Tibial nerve (tissue), 4 donors: ENCODE results near the gene PHF12. TPM values are rescaled to one million over a fixed set of nuclear protein-coding genes. Genes with fewer than 3 reads are reported as not detected.
"Not testable (repeated sequence)": the region's sequence is repeated elsewhere in the genome, so short reads cannot be mapped to it uniquely, and the experiment has no call there.

ENCODE experiments used
- DNase-seq, 2 donors: peaks; one replicate each; pipeline ENCODE4 v3.0.0-alpha.2; 2019; ENCODE audit warnings: low spot score in 2 of 2
- H3K27ac ChIP-seq, 4 donors: fragments of 200-600 bp; sonication (generic) in 3 of 4; one replicate each; pipeline ENCODE4 v1.5.1; 2017 to 2019; ENCODE audit warnings: mild to moderate bottlenecking in 1 of 4
- H3K27me3 ChIP-seq, 2 donors: fragments of 200-600 bp; sonication (generic) in 1 of 2; one replicate each; pipeline versions ENCODE4 v1.5.1 to v1.6.0; 2017 to 2019
- H3K36me3 ChIP-seq, 3 donors: fragments of 200-600 bp; sonication (generic); one replicate each; pipeline ENCODE4 v1.5.1; 2018 to 2019
- H3K4me1 ChIP-seq, 4 donors: fragments of 200-600 bp; sonication (generic) in 3 of 4; one replicate each; pipeline ENCODE4 v1.5.1; 2017 to 2019
- H3K4me3 ChIP-seq, 4 donors: fragments of 200-600 bp; sonication (generic) in 3 of 4; one replicate each; pipeline ENCODE4 v1.5.1; 2017 to 2019; ENCODE audit warnings: mild to moderate bottlenecking in 1 of 4, moderate library complexity in 1 of 4
- H3K9me3 ChIP-seq, 4 donors: fragments of 200-600 bp; sonication (generic) in 3 of 4; one replicate each; pipeline ENCODE4 v1.5.1; 2017 to 2019
- EP300 ChIP-seq, 2 donors: sonication (generic); formaldehyde crosslinking; IDR thresholded peaks; one replicate each; pipeline ENCODE4 v1.6.1; 2017; ENCODE audit warnings: antibody characterized with exemption in 2 of 2, mild to moderate bottlenecking in 1 of 2
- POLR2A ChIP-seq, 2 donors: fragments of 450-650 bp; IDR thresholded peaks; one replicate each; pipeline ENCODE4 v1.6.1; 2017; ENCODE audit warnings: antibody characterized with exemption in 2 of 2, mild to moderate bottlenecking in 2 of 2, moderate library complexity in 2 of 2
- WGBS, 2 donors: methylation state at CpG; one replicate each; pipeline ENCODE4 v1.1.5; 2018; 5-methylcytosine and 5-hydroxymethylcytosine counted together
- total RNA-seq, 4 donors: library from RNA; depleted of rRNA; stranded (reverse); fragments of >200 nt; gene quantifications; one replicate each; pipeline ENCODE4 v1.1.0, GENCODE V29; 2016
- TF ChIP-seq, protein P1 (sequence below), 5 experiments: fragments of 200-600 bp in 3 of 5; fragments of 450-650 bp in 2 of 5; sonication (generic) in 3 of 5; IDR thresholded peaks; one replicate each; pipeline ENCODE4 v1.5.1; 2016 to 2019; ENCODE audit warnings: antibody characterized with exemption in 5 of 5, mild to moderate bottlenecking in 3 of 5, moderate library complexity in 2 of 5

The PHF12 gene
- total RNA-seq, 4 donors from 2014 or later = 45.7 to 95.1 (median 49.6) TPM

DNA sequence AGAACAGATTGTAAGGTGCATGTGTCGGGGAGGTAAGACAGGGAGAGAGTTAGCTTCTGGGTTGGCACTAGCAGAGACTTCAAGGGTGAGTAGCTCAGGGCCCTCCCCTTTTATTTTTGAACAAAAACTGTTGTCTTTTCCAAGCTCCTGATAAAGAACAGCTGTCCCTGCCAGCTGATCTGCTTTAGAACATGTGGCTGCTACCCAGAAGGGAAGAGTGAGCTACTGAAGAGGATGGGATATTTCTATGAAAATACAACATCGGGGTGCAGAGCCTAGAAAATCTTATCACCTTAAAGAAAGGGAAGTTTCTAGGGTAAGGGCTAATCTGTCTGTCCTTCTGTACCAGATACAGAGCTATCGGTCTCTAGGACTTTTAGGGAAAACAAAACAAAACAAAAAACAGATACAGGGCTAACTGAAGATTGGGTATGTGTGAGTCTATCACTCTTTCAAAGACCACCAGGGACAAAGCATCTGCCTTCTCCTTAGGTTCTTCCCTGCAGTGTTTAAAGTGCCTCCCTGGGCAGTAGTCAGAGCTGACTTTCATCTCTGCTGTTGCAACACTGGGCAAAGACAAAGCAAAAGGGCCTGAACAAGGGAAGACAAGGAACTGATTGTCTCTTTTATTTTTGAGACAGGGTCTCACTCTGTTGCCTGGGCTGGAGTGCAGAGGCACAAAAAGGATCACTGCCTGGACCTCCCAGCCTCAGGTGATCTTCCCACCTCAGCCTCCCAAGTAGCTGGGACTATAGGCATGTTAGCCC, 43.4 kb downstream of the PHF12 start:
- TF ChIP-seq EP300 (IDR thresholded peaks at IDR 0.05) = no peak
- Histone ChIP-seq H3K27me3 (no peaks in the 10 kb centered on the region), H3K4me3 (no peak overlapping the region), H3K4me1 (peaks cover 0 to 53% (median 11%) of the 10 kb centered on the region in 4 donors), H3K27ac (peak overlapping the region; percentile 44 to 85 (median 64)), H3K36me3 (peaks cover 5 to 71% (median 32%) of the 10 kb centered on the region in 3 donors), H3K9me3 (no peaks in the 10 kb centered on the region)
- no peak for DNase-seq
- WGBS, 2 donors = 86% methylated on average over 3 of the region's 3 CpGs

DNA sequence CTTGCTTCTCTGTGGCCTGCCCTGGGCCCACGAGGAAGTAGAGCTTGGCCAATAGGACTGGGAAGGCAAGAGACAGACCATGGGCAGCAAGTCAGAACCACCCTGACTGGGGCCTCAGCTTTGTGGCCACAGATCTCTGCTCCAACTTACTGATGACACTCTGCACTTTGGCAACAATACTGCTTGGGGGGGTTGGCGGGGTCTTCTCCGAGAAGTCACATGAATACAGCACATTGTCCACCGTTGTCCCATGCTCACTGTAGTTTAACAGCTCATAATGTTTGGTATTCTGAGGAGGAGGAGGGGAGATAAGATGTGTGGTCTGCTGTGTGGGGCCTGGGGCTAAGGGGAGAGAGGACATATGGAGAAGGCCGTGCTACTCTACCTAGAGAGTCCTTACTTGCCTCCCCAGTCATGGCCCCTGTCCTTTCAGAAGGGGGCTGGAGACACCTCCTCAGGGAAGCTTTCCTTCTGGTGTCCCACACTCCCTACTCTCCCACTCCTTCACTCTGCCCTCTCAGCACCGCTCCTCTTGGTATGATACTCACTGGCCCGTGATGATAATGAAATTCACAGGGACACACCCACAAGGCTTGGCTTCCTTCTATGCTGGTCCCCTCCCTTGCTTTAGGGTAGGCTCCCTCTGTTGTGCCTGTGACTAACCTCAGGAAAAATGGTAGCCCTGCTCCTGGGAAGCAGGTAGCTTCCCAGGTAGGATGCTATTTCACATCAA, 44.4 kb downstream of the PHF12 start:
- Histone ChIP-seq H3K4me1 (peaks cover 0 to 57% (median 12%) of the 10 kb centered on the region in 4 donors), H3K27me3 (no peaks in the 10 kb centered on the region), H3K4me3 (no peak overlapping the region), H3K9me3 (no peaks in the 10 kb centered on the region), H3K36me3 (peaks cover 5 to 61% (median 25%) of the 10 kb centered on the region in 3 donors), H3K27ac (peak overlapping the region in 2 of 4 donors; percentile 81 to 85)
- WGBS, 2 donors = 43 to 46% methylated on average over 7 of the region's 7 CpGs
- no peak for DNase-seq
- TF ChIP-seq POLR2A (IDR thresholded peaks at IDR 0.05) = no peak
- TF ChIP-seq, protein P1, sequence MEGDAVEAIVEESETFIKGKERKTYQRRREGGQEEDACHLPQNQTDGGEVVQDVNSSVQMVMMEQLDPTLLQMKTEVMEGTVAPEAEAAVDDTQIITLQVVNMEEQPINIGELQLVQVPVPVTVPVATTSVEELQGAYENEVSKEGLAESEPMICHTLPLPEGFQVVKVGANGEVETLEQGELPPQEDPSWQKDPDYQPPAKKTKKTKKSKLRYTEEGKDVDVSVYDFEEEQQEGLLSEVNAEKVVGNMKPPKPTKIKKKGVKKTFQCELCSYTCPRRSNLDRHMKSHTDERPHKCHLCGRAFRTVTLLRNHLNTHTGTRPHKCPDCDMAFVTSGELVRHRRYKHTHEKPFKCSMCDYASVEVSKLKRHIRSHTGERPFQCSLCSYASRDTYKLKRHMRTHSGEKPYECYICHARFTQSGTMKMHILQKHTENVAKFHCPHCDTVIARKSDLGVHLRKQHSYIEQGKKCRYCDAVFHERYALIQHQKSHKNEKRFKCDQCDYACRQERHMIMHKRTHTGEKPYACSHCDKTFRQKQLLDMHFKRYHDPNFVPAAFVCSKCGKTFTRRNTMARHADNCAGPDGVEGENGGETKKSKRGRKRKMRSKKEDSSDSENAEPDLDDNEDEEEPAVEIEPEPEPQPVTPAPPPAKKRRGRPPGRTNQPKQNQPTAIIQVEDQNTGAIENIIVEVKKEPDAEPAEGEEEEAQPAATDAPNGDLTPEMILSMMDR (IDR thresholded peaks at IDR 0.05) = no peak
- TF ChIP-seq EP300 (IDR thresholded peaks at IDR 0.05) = no peak

DNA sequence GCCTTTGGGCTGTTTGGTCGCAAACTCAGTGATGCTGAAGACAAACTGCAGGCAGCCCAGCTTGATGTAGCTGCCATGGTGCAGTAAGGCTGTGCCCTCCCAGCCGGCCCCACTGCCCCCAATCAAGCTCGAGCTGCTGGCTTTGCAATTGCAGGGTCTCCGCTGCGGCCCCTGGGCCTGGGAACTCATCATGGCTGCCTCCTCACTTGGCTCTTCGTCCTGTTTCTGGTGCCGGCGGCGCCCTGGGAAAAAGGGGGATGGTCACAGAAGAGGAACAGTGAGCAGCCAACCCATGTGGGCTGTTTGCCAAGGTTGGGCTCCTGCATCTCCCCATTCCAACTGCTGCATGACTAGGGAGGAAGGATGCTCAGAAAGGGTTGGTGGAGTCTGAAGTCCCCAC, 45.0 kb downstream of the PHF12 start:
- H3K27ac ChIP-seq = no peak overlapping the region
- no peaks in the 10 kb centered on the region for H3K9me3 ChIP-seq
- no peaks in the 10 kb centered on the region for H3K27me3 ChIP-seq
- H3K36me3 ChIP-seq = peaks cover 5 to 55% (median 20%) of the 10 kb centered on the region in 3 donors
- no peak overlapping the region for H3K4me3 ChIP-seq
- WGBS, 2 donors = 65 to 73% methylated on average over 7 to 9 of the region's 9 CpGs
- H3K4me1 ChIP-seq = peaks cover 0 to 57% (median 13%) of the 10 kb centered on the region in 4 donors
- no peak for DNase-seq
- TF ChIP-seq POLR2A (IDR thresholded peaks at IDR 0.05) (no peak), EP300 (IDR thresholded peaks at IDR 0.05) (no peak)
- TF ChIP-seq, protein P1 (IDR thresholded peaks at IDR 0.05) = no peak

DNA sequence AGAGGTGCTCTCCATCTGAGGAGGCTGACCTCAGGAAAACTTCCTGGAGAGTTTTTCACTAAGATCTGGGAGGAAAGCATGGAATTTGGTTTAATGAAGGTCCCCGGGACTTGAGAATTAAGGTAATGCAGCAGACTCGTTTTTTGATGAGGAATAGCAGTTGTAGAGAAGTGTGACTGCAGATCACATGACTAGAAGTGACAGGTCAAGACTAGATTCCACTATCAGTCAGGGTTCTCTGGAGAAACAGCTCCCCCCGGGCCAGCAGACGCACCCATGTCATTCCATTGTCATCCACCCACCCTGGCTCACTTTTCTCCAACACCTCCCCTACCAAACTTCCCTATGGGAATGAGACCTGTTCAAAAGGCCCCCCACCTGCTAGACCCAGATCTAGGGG, 46.5 kb downstream of the PHF12 start:
- no peak overlapping the region for H3K27ac ChIP-seq
- WGBS, 2 donors = 61 to 63% methylated on average over 4 of the region's 4 CpGs
- TF ChIP-seq, protein P1 (IDR thresholded peaks at IDR 0.05) = no peak
- TF ChIP-seq EP300 (IDR thresholded peaks at IDR 0.05) (no peak), POLR2A (IDR thresholded peaks at IDR 0.05) (no peak)
- H3K27me3 ChIP-seq = no peaks in the 10 kb centered on the region
- H3K9me3 ChIP-seq = no peaks in the 10 kb centered on the region
- H3K4me1 ChIP-seq = peaks cover 0 to 57% (median 13%) of the 10 kb centered on the region in 4 donors
- no peak for DNase-seq
- H3K36me3 ChIP-seq = peaks cover 2 to 40% (median 5%) of the 10 kb centered on the region in 3 donors
- H3K4me3 ChIP-seq = no peak overlapping the region

DNA sequence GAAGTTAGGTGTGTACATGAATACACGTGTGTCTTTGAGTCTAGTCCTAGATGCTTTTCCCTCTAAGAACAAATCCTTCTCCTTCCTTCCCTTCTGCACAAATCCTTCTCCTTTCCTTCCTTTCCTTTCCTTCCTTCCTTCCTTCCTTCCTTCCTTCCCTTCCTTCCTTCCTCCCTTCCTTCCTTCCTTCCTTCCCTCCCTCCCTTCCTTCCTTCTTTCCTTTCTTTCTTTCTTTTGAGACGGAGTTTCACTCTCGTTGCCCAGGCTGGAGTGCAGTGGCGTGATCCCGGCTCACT, 47.8 kb downstream of the PHF12 start:
- H3K27me3 ChIP-seq, H3K9me3 ChIP-seq, H3K4me3 ChIP-seq, DNase-seq: not testable (repeated sequence)
- H3K4me1 ChIP-seq = peaks cover 0 to 51% (median 8%) of the 10 kb centered on the region in 4 donors
- H3K36me3 ChIP-seq = peaks cover 0 to 28% (median 0%) of the 10 kb centered on the region in 3 donors
- WGBS, 2 donors = 50 to 56% methylated on average over 5 of the region's 5 CpGs
- peak overlapping the region in 2 of 4 donors; percentile 76 to 87 for H3K27ac ChIP-seq
